IMR-90 (cell line): ENCODE results near the gene MRPL38. TPM values are rescaled to one million over a fixed set of nuclear protein-coding genes. Genes with fewer than 3 reads are reported as not detected.
A peak's percentile ranks its signal among the peaks of the same experiment; 100 is the strongest.

Source experiments
- ATAC-seq: fragments of 200-7000 bp; cut with Tn5 transposase; 2 replicates; pipeline ENCODE4 v1.9.1; 2020; ENCODE audit warnings: low read depth, mild to moderate bottlenecking, moderate library complexity
- BruUV-seq: library from RNA; stranded (reverse); fragments of 400-500 nt; replicated peaks from 2 replicates; lab custom pipeline; 2021; lab: Mats Ljungman, UMichigan
- CTCF ChIA-PET: fragments of 300-600 bp; formaldehyde crosslinking; extraction: SDS; loops from one replicate; lab custom pipeline; 2021; ENCODE audit warnings: antibody characterized with exemption; lab: Yijun Ruan, JAX
- POLR2A ChIA-PET: fragments of 300-600 bp; sonication (Branson Sonifier 250); formaldehyde crosslinking; loops from one replicate; lab custom pipeline; 2022; ENCODE audit warnings: antibody characterized with exemption; ENCODE audit not compliant: unreplicated experiment; lab: Charles Lee
- DNase-seq: peaks from one replicate; pipeline ENCODE4 v3.0.0; 2013
- H2AFZ ChIP-seq: replicated peaks from 2 replicates; pipeline ENCODE3; 2013; ENCODE audit warnings: low read length, mild to moderate bottlenecking; ENCODE audit not compliant: poor library complexity
- H2AK5ac ChIP-seq: 2 replicates; pipeline ENCODE4 v1.6.1; 2013; ENCODE audit warnings: low read depth, low read length, inconsistent platforms
- H2AK9ac ChIP-seq: replicated peaks from 2 replicates; pipeline ENCODE3; 2013; ENCODE audit warnings: mild to moderate bottlenecking, low read depth, low read length, moderate library complexity; ENCODE audit not compliant: poor library complexity
- H2BK120ac ChIP-seq: 2 replicates; pipeline ENCODE4 v1.6.1; 2013; ENCODE audit warnings: low read depth, low read length, inconsistent platforms
- H2BK15ac ChIP-seq: 3 replicates; pipeline ENCODE4 v1.6.1; 2013; ENCODE audit warnings: low read depth, low read length, inconsistent platforms
- H2BK20ac ChIP-seq: 2 replicates; pipeline ENCODE4 v1.6.1; 2013; ENCODE audit warnings: low read depth, mild to moderate bottlenecking, inconsistent platforms, low read length, moderate library complexity
- H2BK5ac ChIP-seq: 2 replicates; pipeline ENCODE4 v1.6.1; 2013; ENCODE audit warnings: mild to moderate bottlenecking, low read depth, low read length, inconsistent platforms; ENCODE audit not compliant: poor library complexity, severe bottlenecking
- H3K14ac ChIP-seq: replicated peaks from 2 replicates; pipeline ENCODE4 v1.6.1; 2013; ENCODE audit warnings: low read depth, low read length, inconsistent platforms
- H3K18ac ChIP-seq: 2 replicates; pipeline ENCODE4 v1.6.1; 2013; ENCODE audit warnings: low read depth, low read length, control low read depth
- H3K23ac ChIP-seq: 2 replicates; pipeline ENCODE4 v1.6.1; 2013; ENCODE audit warnings: low read depth, low read length, inconsistent platforms
- H3K27ac ChIP-seq: 2 replicates; pipeline ENCODE4 v1.5.1; 2013; ENCODE audit warnings: mild to moderate bottlenecking, control low read depth, low read length; ENCODE audit not compliant: insufficient read depth
- H3K27me3 ChIP-seq: 2 replicates; pipeline ENCODE4 v1.6.1; 2013; ENCODE audit warnings: low read length; ENCODE audit not compliant: control insufficient read depth, insufficient read depth
- H3K36me3 ChIP-seq: 2 replicates; pipeline ENCODE4 v1.6.1; 2013; ENCODE audit warnings: low read length, mixed read lengths; ENCODE audit not compliant: control insufficient read depth, insufficient read depth
- H3K4ac ChIP-seq: 2 replicates; pipeline ENCODE4 v1.6.1; 2013; ENCODE audit warnings: low read depth, low read length, inconsistent platforms
- H3K4me1 ChIP-seq: 2 replicates; pipeline ENCODE4 v1.6.1; 2013; ENCODE audit warnings: low read length, mixed read lengths; ENCODE audit not compliant: control insufficient read depth, insufficient read depth
- H3K4me2 ChIP-seq: 2 replicates; pipeline ENCODE4 v1.6.1; 2013; ENCODE audit warnings: low read depth, mild to moderate bottlenecking, control low read depth, low read length, moderate library complexity
- H3K4me3 ChIP-seq: 2 replicates; pipeline ENCODE4 v1.5.1; 2013; ENCODE audit warnings: low read depth, mild to moderate bottlenecking, control low read depth, low read length, moderate library complexity; ENCODE audit not compliant: insufficient read depth
- H3K56ac ChIP-seq: 2 replicates; pipeline ENCODE4 v1.6.1; 2013; ENCODE audit warnings: low read length, inconsistent platforms; ENCODE audit not compliant: insufficient read depth; ENCODE audit errors: extremely low read depth
- H3K79me1 ChIP-seq, 2 experiments: 2 replicates each; pipeline ENCODE4 v1.6.1; 2013; ENCODE audit warnings: low read length in 2 of 2, inconsistent platforms in 1 of 2, low read depth in 1 of 2
- H3K9ac ChIP-seq: 2 replicates; pipeline ENCODE4 v1.6.1; 2013; ENCODE audit warnings: low read depth, low read length, control low read depth
- H3K9me1 ChIP-seq: 2 replicates; pipeline ENCODE4 v1.6.1; 2013; ENCODE audit warnings: low read length, inconsistent platforms; ENCODE audit not compliant: insufficient read depth
- H3K9me3 ChIP-seq: 2 replicates; pipeline ENCODE4 v1.6.1; 2013; ENCODE audit warnings: low read length; ENCODE audit not compliant: control insufficient read depth, insufficient read depth
- H4K20me1 ChIP-seq: 2 replicates; pipeline ENCODE4 v1.6.1; 2013; ENCODE audit warnings: low read length, inconsistent platforms; ENCODE audit not compliant: insufficient read depth
- H4K5ac ChIP-seq: 2 replicates; pipeline ENCODE4 v1.6.1; 2013; ENCODE audit warnings: mild to moderate bottlenecking, low read depth, low read length, control low read depth
- H4K8ac ChIP-seq, 2 experiments: 2 replicates each; pipeline ENCODE4 v1.6.1; 2013; ENCODE audit warnings: low read depth in 2 of 2, low read length in 2 of 2, control low read depth in 1 of 2, inconsistent platforms in 1 of 2
- H4K91ac ChIP-seq: 2 replicates; pipeline ENCODE4 v1.6.1; 2013; ENCODE audit warnings: low read depth, low read length, inconsistent platforms; ENCODE audit not compliant: insufficient read depth
- BHLHE40 ChIP-seq: fragments of 150-350 bp; IDR thresholded peaks from 2 replicates; pipeline ENCODE4 v1.6.1; 2016; ENCODE audit warnings: mild to moderate bottlenecking, low read depth, low read length
- CEBPB ChIP-seq: IDR thresholded peaks from 2 replicates; pipeline ENCODE4 v1.6.1; 2012; ENCODE audit warnings: low read depth, low read length, improper control_type of control experiment
- CHD1 ChIP-seq: IDR thresholded peaks from 2 replicates; pipeline ENCODE4 v1.6.1; 2012; ENCODE audit warnings: low read depth, low read length, improper control_type of control experiment
- FOS ChIP-seq: fragments of 150-350 bp; IDR thresholded peaks from 2 replicates; pipeline ENCODE4 v1.6.1; 2016; ENCODE audit warnings: low read depth, low read length
- MAFK ChIP-seq: IDR thresholded peaks from 2 replicates; pipeline ENCODE4 v1.6.1; 2012; ENCODE audit warnings: low read depth, low read length, improper control_type of control experiment
- MAZ ChIP-seq: IDR thresholded peaks from 2 replicates; pipeline ENCODE4 v1.6.1; 2012; ENCODE audit warnings: low read depth, mild to moderate bottlenecking, low read length, improper control_type of control experiment, moderate library complexity, borderline replicate concordance
- MXI1 ChIP-seq: IDR thresholded peaks from 2 replicates; pipeline ENCODE4 v1.6.1; 2012; ENCODE audit warnings: low read depth, mild to moderate bottlenecking, low read length, moderate library complexity, borderline replicate concordance
- NFE2L2 ChIP-seq: fragments of 150-350 bp; IDR thresholded peaks from 2 replicates; pipeline ENCODE4 v1.6.1; 2016; ENCODE audit warnings: low read depth, mild to moderate bottlenecking, low read length
- POLR2A ChIP-seq: IDR thresholded peaks from 2 replicates; pipeline ENCODE4 v1.6.1; 2012; ENCODE audit warnings: mild to moderate bottlenecking, low read depth, low read length
- RAD21 ChIP-seq: IDR thresholded peaks from 2 replicates; pipeline ENCODE4 v1.6.1; 2012; ENCODE audit warnings: low read length, improper control_type of control experiment
- RCOR1 ChIP-seq: IDR thresholded peaks from 2 replicates; pipeline ENCODE4 v1.6.1; 2012; ENCODE audit warnings: mild to moderate bottlenecking, low read length, improper control_type of control experiment; ENCODE audit not compliant: insufficient replicate concordance
- RFX5 ChIP-seq: IDR thresholded peaks from 2 replicates; pipeline ENCODE4 v1.8.0; 2012; ENCODE audit warnings: low read depth, mild to moderate bottlenecking, low read length, moderate library complexity
- SMC3 ChIP-seq: fragments of 150-350 bp; IDR thresholded peaks from 2 replicates; pipeline ENCODE4 v1.6.1; 2016; ENCODE audit warnings: low read depth, mild to moderate bottlenecking, antibody characterized with exemption, low read length, moderate library complexity
- USF2 ChIP-seq: fragments of 150-350 bp; IDR thresholded peaks from 2 replicates; pipeline ENCODE4 v1.6.1; 2017; ENCODE audit warnings: mild to moderate bottlenecking, antibody characterized with exemption, low read length, low read depth
- WGBS, 2 experiments: methylation state at CpG; one replicate each; pipeline versions ENCODE4 v1.1.5 to v1.1.7; 2013; ENCODE audit warnings: missing lambda C conversion rate in 2 of 2; ENCODE audit not compliant: insufficient read length in 1 of 2; ENCODE audit errors: extremely low coverage in 2 of 2; 5-methylcytosine and 5-hydroxymethylcytosine counted together
- dilution Hi-C: fragments of 300-500 bp; cut with HindIII; formaldehyde crosslinking; loops from one replicate; pipeline ENCODE4 v1.14.3; 2018; ENCODE audit warnings: low sequenced_read_pairs; ENCODE audit not compliant: unreplicated experiment
- in situ Hi-C: fragments of 300-500 bp; cut with MboI; formaldehyde crosslinking; loops from 3 replicates; pipeline ENCODE4 v1.14.3; 2019; ENCODE audit warnings: low sequenced_read_pairs, inconsistent platforms, mixed read lengths
- intact Hi-C: fragments of 100-400 bp; cut with micrococcal nuclease; formaldehyde crosslinking; loops from 2 replicates; pipeline ENCODE4 v1.10.0; 2022
- polyA plus RNA-seq, 3 experiments: library from polyadenylated mRNA; depleted of rRNA; stranded (reverse); fragments of >200 nt; gene quantifications; 2 replicates each; pipeline ENCODE4 v1.2.3, GENCODE V29; 2012; ENCODE audit warnings: low replicate concordance in 1 of 3
- total RNA-seq: library from RNA; depleted of rRNA; stranded (reverse); fragments of >200 nt; gene quantifications from 2 replicates; pipeline ENCODE4 v1.2.3, GENCODE V29; 2012
- TF ChIP-seq, protein P1 (sequence below): conservative IDR thresholded peaks from 2 replicates; pipeline ENCODE4 v1.5.1; 2012; ENCODE audit warnings: mild to moderate bottlenecking, low read depth, low read length, improper control_type of control experiment

Gene MRPL38
- total and polyA plus RNA-seq, 2 of the 4 experiments (the other 2 are of a cell fraction), result 13.3 to 42.5 TPM

DNA sequence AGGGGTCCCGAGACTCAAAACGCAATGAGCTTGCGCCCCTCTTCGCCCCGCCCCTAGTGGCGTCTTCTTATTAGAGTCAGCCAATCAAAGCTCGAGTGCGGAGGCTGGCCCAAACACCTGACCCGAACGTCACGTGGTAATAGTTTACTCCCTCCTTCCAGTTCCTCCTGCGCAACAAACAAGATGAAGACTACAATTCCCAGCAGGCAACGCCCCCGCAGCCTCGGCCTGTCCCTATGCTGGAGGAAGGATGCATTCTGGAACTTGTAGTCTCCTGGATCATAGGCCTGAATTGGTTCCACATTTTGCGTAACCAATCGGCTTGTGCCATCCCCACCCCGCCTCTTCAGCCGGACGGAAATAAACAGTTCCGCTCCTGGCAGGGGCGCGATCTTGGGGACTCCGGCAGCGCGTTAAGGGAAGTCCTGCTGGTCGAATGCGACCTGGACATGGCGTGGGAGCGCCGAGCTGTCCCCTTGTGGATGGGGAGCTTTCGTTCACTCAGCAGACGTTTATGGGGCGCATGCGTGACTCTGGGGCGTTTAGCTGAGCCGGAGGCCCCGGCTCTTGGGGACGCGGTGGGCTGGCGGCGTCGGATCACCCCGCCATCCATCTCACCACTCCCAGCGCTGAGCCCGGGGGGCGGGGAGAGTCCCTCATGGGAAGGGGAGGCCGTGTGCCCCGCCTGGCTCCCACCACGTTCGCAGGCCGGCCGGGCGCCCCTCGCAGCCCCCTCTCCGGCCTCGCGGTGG, 49.2 kb downstream of the MRPL38 start, which contains the start of gene WBP2:
Gene WBP2 (minus strand): TSS at position 26 of the 752 bp plus-strand sequence. CDS start 38 bp downstream, outside the sequence.
- peak within 1 kb of the TSS; percentile 90 for H2AK9ac ChIP-seq
- peak within 1 kb of the TSS; percentile 70 for H3K27ac ChIP-seq
- H4K5ac ChIP-seq, result peak within 1 kb of the TSS; percentile 55
- intact Hi-C loops (no loop called here), dilution Hi-C loops (no loop called here), in situ Hi-C loops (no loop called here)
- ChIA-PET POLR2A (interaction anchor here (0.5 to 1.5 kb wide), 8 partner anchors 9 to 333 kb away, joined by 3 to 12 read pairs (median 5); a partner anchor contains a TSS), CTCF (interaction anchor here (0.7 to 2.1 kb wide), 8 partner anchors 20 to 159 kb away, joined by 3 to 9 read pairs (median 4); partner anchors contain the start of gene TRIM65)
- peaks cover 7% of the 10 kb centered on the region for H3K9me1 ChIP-seq
- H2AFZ ChIP-seq, result peak within 1 kb of the TSS; percentile 94
- peaks cover 5% of the 10 kb centered on the region; the same call in 1 of the 2 replicates for H4K20me1 ChIP-seq
- peak within 1 kb of the TSS; percentile 80 for H3K4ac ChIP-seq
- peak within 1 kb of the TSS; percentile 68 for H3K4me3 ChIP-seq
- no TSS peak for BruUV-seq
- peak within 1 kb of the TSS; percentile 82; the same call in 2 of the 3 replicates for H2BK15ac ChIP-seq
- no peak within 1 kb of the TSS for H2BK20ac ChIP-seq
- H3K79me1 ChIP-seq, result peaks cover 6 to 29% of the 10 kb centered on the region in 2 experiments; a peak in 3 of 4 replicates
- peak within 1 kb of the TSS; percentile 37; the same call in 1 of the 2 replicates for H3K56ac ChIP-seq
- peaks cover 11% of the 10 kb centered on the region for H3K4me1 ChIP-seq
- H3K23ac ChIP-seq, result peak within 1 kb of the TSS; percentile 25
- peak within 1 kb of the TSS; percentile 72 for H3K9ac ChIP-seq
- H2AK5ac ChIP-seq, result peak within 1 kb of the TSS; percentile 46; the same call in 1 of the 2 replicates
- H3K36me3 ChIP-seq, result peaks cover 10% of the 10 kb centered on the region
- H3K4me2 ChIP-seq, result peak within 1 kb of the TSS; percentile 86
- peak within 1 kb of the TSS; percentile 67 for H2BK5ac ChIP-seq
- peak within 1 kb of the TSS; percentile 69 for H3K14ac ChIP-seq
- H3K18ac ChIP-seq, result peak within 1 kb of the TSS; percentile 34; the same call in 1 of the 2 replicates
- peak within 1 kb of the TSS; percentile 46 for H4K91ac ChIP-seq
- 0% methylated on average over 22 of the region's 58 CpGs; no CpG with 5 or more reads in 1 of the 2 experiments for WGBS, 2 experiments
- DNase-seq (peak; percentile 100), ATAC-seq (peak; percentile 96)
- H3K9me3 ChIP-seq, result no peaks in the 10 kb centered on the region
- H2BK120ac ChIP-seq, result peak within 1 kb of the TSS; percentile 21
- peak within 1 kb of the TSS; percentile 75 to 77; a peak in 3 of 4 replicates for H4K8ac ChIP-seq
- H3K27me3 ChIP-seq, result no peaks in the 10 kb centered on the region
- TF ChIP-seq MXI1 (0 out of 2 replicates have a peak, but pooled peaks have one; percentile 61), BHLHE40 (peak; percentile 2), RFX5 (no peak), MAFK (no peak), NFE2L2 (no peak), POLR2A (peak; percentile 85), CEBPB (peak; percentile 85), MAZ (peak; percentile 6; the same call in 1 of the 2 replicates), CHD1 (no peak), USF2 (peak; percentile 99), RAD21 (no peak; the same call in 1 of the 2 replicates), RCOR1 (no peak), FOS (peak; percentile 40; the same call in 1 of the 2 replicates), SMC3 (no peak)
- TF ChIP-seq, protein P1, sequence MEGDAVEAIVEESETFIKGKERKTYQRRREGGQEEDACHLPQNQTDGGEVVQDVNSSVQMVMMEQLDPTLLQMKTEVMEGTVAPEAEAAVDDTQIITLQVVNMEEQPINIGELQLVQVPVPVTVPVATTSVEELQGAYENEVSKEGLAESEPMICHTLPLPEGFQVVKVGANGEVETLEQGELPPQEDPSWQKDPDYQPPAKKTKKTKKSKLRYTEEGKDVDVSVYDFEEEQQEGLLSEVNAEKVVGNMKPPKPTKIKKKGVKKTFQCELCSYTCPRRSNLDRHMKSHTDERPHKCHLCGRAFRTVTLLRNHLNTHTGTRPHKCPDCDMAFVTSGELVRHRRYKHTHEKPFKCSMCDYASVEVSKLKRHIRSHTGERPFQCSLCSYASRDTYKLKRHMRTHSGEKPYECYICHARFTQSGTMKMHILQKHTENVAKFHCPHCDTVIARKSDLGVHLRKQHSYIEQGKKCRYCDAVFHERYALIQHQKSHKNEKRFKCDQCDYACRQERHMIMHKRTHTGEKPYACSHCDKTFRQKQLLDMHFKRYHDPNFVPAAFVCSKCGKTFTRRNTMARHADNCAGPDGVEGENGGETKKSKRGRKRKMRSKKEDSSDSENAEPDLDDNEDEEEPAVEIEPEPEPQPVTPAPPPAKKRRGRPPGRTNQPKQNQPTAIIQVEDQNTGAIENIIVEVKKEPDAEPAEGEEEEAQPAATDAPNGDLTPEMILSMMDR, result peak; percentile 27; the same call in 1 of the 2 replicates
